Breast epithelium (tissue), 4 donors: ENCODE data around the gene AMZ2. TPM values are rescaled to one million over a fixed set of nuclear protein-coding genes. Genes with fewer than 3 reads are reported as not detected.
"Not testable (repeated sequence)": the region's sequence is repeated elsewhere in the genome, so short reads cannot be mapped to it uniquely, and the experiment has no call there.

Experiments used
- DNase-seq, 2 donors: peaks; one replicate each; pipeline ENCODE4 v3.0.0-alpha.2; 2019; ENCODE audit warnings: low spot score in 2 of 2
- H3K27ac ChIP-seq, 2 donors: fragments of 200-600 bp; sonication (generic) in 1 of 2; one replicate each; pipeline ENCODE4 v1.5.1; 2016 to 2019; ENCODE audit warnings: mild to moderate bottlenecking in 1 of 2
- H3K27me3 ChIP-seq, 2 donors: fragments of 200-600 bp; sonication (generic) in 1 of 2; one replicate each; pipeline versions ENCODE4 v1.5.1 to v1.6.0; 2017 to 2019; ENCODE audit warnings: control low read depth in 1 of 2, mild to moderate bottlenecking in 1 of 2
- H3K36me3 ChIP-seq: fragments of 200-600 bp; one replicate; pipeline ENCODE4 v1.5.1; 2019
- H3K4me1 ChIP-seq, 2 donors: fragments of 200-600 bp; sonication (generic); one replicate each; pipeline ENCODE4 v1.5.1; 2016 to 2019; ENCODE audit warnings: control low read depth in 1 of 2
- H3K4me3 ChIP-seq, 3 donors: fragments of 200-600 bp; sonication (generic); 1 replicate in 2 of 3; 2 replicates in 1 of 3; pipeline ENCODE4 v1.5.1; 2016 to 2019; ENCODE audit warnings: mild to moderate bottlenecking in 3 of 3, moderate library complexity in 2 of 3
- H3K9me3 ChIP-seq, 2 donors: fragments of 200-600 bp; sonication (generic) in 1 of 2; one replicate each; pipeline ENCODE4 v1.5.1; 2016 to 2019; ENCODE audit warnings: control low read depth in 1 of 2
- POLR2A ChIP-seq: fragments of 450-650 bp; IDR thresholded peaks from one replicate; pipeline ENCODE4 v1.6.1; 2016; ENCODE audit warnings: antibody characterized with exemption, mild to moderate bottlenecking, moderate library complexity
- POLR2AphosphoS5 ChIP-seq, 3 donors: sonication (generic); formaldehyde crosslinking; IDR thresholded peaks; one replicate each; pipeline ENCODE4 v1.6.1; 2017; ENCODE audit warnings: antibody characterized with exemption in 3 of 3
- intact Hi-C: fragments of 100-400 bp; cut with DNase I; formaldehyde crosslinking; loops from one replicate; pipeline ENCODE4 v1.15.1; 2023; ENCODE audit warnings: low total_unique reads
- total RNA-seq, 3 donors: library from RNA; depleted of rRNA; stranded (reverse); fragments of >200 nt; gene quantifications; one replicate each; pipeline ENCODE4 v1.1.0, GENCODE V29; 2016
- TF ChIP-seq, protein P1 (sequence below), 3 donors: fragments of 450-650 bp; IDR thresholded peaks; one replicate each; pipeline ENCODE4 v1.5.1; 2016 to 2017; ENCODE audit warnings: antibody characterized with exemption in 3 of 3, mild to moderate bottlenecking in 3 of 3, moderate library complexity in 3 of 3

The AMZ2 gene, protein sequence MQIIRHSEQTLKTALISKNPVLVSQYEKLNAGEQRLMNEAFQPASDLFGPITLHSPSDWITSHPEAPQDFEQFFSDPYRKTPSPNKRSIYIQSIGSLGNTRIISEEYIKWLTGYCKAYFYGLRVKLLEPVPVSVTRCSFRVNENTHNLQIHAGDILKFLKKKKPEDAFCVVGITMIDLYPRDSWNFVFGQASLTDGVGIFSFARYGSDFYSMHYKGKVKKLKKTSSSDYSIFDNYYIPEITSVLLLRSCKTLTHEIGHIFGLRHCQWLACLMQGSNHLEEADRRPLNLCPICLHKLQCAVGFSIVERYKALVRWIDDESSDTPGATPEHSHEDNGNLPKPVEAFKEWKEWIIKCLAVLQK
- total RNA-seq: 10 to 100 TPM; 36.7 to 94.9 (median 48.3) TPM

DNA sequence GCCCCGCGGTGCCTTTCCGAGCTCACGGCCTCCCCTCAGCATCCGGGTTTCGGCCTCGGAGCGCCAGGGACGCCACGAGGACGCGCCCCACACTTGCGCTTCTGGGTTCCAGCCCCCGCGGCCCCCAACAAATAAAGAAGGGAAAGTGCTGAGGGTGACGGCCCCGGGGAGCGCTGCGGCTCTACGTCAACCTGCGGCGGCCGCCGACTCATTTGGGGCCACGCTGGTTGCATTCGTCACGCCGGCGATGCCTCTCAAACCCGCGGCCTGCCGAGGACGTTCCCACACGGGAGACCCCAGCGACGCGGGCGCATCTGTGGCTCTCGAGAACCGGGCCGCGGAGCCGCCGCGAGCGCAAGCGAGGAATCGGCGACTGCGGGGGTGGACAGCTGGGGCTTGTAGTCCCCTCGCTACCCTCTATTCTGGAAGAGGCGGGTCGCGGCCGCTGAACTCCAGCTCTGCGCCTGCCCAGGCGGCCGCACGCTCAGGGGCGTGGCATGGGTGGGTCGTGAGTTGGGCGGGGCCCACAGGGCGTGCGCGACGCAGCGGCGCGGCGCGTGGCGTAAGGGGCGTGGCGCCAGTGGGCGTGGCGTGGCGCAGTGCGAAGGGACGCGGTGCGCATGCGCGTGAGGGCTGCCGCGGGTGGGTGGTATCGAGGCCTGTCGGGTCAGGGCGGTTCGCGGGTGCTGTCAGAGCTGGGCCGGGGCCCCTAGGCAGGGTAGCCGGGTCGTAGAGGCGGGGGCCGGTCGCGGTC lies at the start of gene AMZ2:
AMZ2 (plus strand) TSS at position 599 of the 754 bp plus-strand sequence. CDS start 2,145 bp downstream, outside the sequence.
- intact Hi-C loops: no loop called here
- Histone ChIP-seq H3K27ac (peak within 1 kb of the TSS; percentile 97), H3K4me3 (peak within 1 kb of the TSS; percentile 73 to 95 (median 86)), H3K9me3 (no peaks in the 10 kb centered on the region), H3K27me3 (no peaks in the 10 kb centered on the region), H3K36me3 (no peaks in the 10 kb centered on the region), H3K4me1 (no peaks in the 10 kb centered on the region)
- TF ChIP-seq POLR2AphosphoS5 (IDR thresholded peaks at IDR 0.05) (peak; percentile 86 to 97 (median 93)), POLR2A (peak; percentile 73)
- TF ChIP-seq, protein P1, sequence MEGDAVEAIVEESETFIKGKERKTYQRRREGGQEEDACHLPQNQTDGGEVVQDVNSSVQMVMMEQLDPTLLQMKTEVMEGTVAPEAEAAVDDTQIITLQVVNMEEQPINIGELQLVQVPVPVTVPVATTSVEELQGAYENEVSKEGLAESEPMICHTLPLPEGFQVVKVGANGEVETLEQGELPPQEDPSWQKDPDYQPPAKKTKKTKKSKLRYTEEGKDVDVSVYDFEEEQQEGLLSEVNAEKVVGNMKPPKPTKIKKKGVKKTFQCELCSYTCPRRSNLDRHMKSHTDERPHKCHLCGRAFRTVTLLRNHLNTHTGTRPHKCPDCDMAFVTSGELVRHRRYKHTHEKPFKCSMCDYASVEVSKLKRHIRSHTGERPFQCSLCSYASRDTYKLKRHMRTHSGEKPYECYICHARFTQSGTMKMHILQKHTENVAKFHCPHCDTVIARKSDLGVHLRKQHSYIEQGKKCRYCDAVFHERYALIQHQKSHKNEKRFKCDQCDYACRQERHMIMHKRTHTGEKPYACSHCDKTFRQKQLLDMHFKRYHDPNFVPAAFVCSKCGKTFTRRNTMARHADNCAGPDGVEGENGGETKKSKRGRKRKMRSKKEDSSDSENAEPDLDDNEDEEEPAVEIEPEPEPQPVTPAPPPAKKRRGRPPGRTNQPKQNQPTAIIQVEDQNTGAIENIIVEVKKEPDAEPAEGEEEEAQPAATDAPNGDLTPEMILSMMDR (IDR thresholded peaks at IDR 0.05): no peak
- peak; percentile 90 to 92 for DNase-seq

DNA sequence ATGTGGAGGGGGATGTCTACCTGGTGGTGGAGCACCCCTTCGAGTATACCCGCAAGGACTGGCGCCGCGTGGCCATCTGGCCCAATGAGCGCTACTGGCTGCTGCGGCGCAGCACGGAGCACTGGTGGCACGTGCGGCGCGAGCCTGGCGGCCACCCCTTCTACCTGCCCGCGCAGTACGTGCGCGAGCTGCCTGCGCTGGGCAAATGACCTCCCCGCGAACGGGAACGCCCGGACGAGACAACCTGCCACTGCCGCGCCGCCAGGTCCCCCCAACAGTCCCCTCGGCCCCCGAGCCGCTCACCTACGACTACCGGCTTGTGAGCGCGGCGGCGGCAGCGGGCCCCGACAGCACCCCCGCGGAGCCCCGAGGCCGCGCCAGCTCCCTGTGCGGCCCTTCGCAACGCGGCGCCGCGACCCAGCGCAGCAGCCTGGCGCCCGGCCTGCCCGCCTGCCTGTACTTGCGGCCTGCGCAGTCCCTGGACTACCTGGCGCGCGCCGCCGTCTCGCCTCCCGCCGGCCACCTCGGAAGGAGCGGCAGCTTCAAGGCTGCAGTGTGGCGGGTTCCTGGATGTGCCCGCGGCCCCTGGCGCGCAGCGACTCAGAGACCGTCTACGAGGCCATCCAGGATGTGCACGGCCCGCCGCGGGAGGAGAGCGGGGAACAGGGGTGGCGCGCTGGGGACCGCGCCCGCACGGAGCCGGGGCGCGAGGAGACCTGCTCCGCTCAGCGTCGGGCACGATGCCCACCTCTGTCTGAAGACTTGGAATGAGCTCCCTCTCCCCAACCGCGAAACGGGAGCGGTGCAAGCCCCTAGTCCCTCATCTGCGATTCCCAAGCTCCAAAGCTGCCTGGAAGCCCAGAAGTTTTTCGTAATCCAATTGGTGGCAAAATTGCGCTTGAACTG lies 48.7 kb upstream of the AMZ2 start:
- DNase-seq: no peak
- H3K4me3 ChIP-seq: peak overlapping the region; percentile 23 to 67 (median 41)
- intact Hi-C loops: no loop called here
- TF ChIP-seq POLR2A (no peak), POLR2AphosphoS5 (IDR thresholded peaks at IDR 0.05) (no peak)
- TF ChIP-seq, protein P1 (IDR thresholded peaks at IDR 0.05): no peak
- H3K36me3 ChIP-seq: no peaks in the 10 kb centered on the region
- no peaks in the 10 kb centered on the region for H3K9me3 ChIP-seq
- H3K4me1 ChIP-seq: peaks cover 10 to 23% of the 10 kb centered on the region in 2 donors
- H3K27me3 ChIP-seq: peaks cover 8 to 51% of the 10 kb centered on the region in 2 donors
- peak overlapping the region in 1 of 2 donors; percentile 10 for H3K27ac ChIP-seq

DNA sequence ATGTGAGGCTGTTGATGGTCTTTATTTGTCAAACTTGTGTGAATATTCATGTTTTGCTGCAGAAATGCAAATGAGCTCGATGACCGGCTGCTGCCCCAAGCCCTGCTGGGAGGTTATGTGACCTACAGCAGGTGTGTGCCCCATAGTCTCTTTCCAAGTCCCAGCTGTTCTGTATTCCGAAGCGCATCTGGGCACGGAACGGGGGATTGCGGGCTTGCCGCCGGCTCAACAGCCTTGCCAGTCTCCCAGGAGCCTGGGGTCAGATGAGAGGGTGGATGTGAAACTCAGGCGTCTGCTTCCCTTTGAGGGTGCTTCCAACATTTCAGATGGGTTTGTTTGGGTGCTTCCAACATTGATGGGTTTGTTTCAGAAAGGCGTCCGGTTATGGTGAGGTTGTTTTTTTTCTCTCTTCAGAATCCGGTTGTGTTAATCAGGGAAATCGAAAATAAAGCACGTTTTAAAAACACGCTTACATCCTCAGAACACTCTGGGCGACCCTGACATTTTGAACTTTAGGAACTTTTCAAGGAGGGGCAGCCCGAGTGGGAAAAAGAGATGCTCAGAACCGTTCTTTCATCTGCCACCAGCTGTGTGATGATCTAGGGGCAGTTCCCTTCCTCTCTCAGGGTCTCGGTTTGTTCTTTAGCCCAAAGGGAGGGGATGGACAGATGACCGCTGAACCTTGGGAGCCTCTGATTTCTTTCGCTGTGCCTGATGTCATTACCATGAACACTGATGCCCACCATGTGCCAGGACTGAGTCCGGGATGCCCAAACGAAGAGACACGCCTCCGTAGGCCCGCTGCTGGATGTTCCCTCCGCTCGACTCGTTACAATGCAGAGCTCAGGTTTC lies 47.8 kb upstream of the AMZ2 start:
- DNase-seq: no peak
- Histone ChIP-seq H3K27ac (peak overlapping the region in 1 of 2 donors; percentile 12), H3K27me3 (peaks cover 8 to 51% of the 10 kb centered on the region in 2 donors), H3K4me1 (peaks cover 10 to 23% of the 10 kb centered on the region in 2 donors), H3K9me3 (no peaks in the 10 kb centered on the region), H3K36me3 (no peaks in the 10 kb centered on the region), H3K4me3 (peak overlapping the region; percentile 30 to 67 (median 41))
- intact Hi-C loops: no loop called here
- TF ChIP-seq POLR2A: no peak
- TF ChIP-seq, protein P1 (IDR thresholded peaks at IDR 0.05): no peak
- TF ChIP-seq POLR2AphosphoS5 (IDR thresholded peaks at IDR 0.05): no peak

DNA sequence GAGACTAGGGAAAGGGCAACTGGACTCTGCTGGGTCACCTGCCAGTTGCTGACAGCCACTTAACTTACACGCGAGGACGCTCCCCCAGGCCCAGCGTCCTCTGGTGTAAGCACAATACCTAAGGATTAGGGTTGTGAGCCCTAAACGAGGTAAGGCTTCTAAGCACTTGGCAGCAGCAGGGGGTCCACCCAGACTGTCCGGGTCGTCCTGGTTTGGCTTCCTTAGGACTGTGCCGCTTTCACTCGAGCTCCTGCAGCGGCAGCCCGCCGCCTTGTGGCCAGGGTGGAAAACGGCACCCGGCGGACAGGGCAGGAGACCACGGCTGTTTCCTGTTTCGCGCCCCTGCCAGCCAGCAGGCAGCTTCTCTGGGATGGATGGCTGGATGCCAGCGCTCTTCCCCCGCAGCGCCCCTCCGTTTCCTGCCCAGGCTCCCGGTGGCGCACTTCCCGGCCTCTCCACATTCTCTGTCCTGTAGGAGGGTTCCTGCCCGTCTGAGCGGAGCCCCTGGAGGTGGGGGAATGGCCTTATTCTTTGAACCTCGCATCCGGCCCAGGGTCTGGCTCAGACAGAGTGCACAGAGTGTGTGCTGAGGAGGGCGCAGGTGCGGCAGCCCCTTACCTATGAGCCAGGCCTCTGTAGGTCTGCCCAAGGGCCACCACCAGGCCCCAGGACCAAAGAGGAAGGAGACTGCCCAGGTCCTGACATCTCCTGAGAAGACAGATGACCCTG lies 47.0 kb upstream of the AMZ2 start:
- peak; percentile 65 to 77 for DNase-seq
- intact Hi-C loops: no loop called here
- H3K27me3 ChIP-seq: peaks cover 8 to 48% of the 10 kb centered on the region in 2 donors

DNA sequence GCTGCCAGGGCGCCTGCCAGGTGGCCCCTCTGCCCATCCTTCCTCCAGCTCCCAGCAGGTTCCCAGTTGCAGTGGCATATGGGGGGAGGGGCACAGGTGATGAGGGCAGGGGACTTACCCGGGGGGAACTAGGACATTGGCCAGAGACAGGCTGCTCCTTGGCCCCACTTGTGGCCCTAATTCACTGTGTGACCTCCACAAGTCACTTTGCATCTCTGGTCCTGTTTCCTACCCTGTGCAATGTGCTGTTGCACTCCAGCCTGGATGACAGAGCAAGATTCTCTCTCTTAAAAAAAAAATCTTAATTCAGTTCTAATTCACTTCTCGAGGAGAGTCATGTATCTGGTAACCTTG lies 46.4 kb upstream of the AMZ2 start:
- H3K36me3 ChIP-seq, H3K9me3 ChIP-seq, intact Hi-C loops, H3K4me3 ChIP-seq, H3K27ac ChIP-seq, DNase-seq: not testable (repeated sequence)
- peaks cover 8 to 43% of the 10 kb centered on the region in 2 donors for H3K27me3 ChIP-seq
- H3K4me1 ChIP-seq: peaks cover 10 to 19% of the 10 kb centered on the region in 2 donors

More for the DNA sequence above, 47.0 kb upstream of the AMZ2 start:
- TF ChIP-seq, protein P1 (IDR thresholded peaks at IDR 0.05): peak; percentile 82 to 86 (median 84)
- TF ChIP-seq POLR2A (no peak), POLR2AphosphoS5 (IDR thresholded peaks at IDR 0.05) (peak in 1 of 3 donors; percentile 34)
- peak overlapping the region; percentile 30 to 67 (median 38) for H3K4me3 ChIP-seq
- peak overlapping the region in 1 of 2 donors; percentile 12 for H3K27ac ChIP-seq
- H3K4me1 ChIP-seq: peaks cover 10 to 23% of the 10 kb centered on the region in 2 donors
- H3K9me3 ChIP-seq: no peaks in the 10 kb centered on the region
- H3K36me3 ChIP-seq: no peaks in the 10 kb centered on the region

DNA sequence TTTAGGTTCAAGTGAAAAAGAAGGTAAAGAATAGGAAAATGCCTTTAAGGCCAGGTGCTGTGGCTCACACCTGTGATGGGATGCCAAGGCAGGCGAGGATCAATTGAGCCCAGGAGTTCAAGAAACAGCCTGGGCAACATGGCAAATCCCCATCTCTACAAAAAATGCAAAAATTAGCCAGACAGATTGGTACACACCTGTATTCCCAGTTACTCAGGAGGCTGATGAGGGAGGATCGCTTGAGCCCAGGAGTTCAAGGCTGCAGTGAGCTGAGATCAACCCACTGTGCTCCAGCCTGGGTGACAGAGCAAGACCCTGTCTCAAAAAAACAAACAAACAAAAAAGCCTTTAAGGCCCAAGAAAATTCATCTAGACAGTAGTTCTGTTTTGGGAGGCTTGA lies 45.5 kb upstream of the AMZ2 start:
- H3K9me3 ChIP-seq, H3K27ac ChIP-seq, DNase-seq, H3K4me3 ChIP-seq, H3K36me3 ChIP-seq, intact Hi-C loops: not testable (repeated sequence)
- Histone ChIP-seq H3K27me3 (peaks cover 7 to 34% of the 10 kb centered on the region in 2 donors), H3K4me1 (peaks cover 6 to 13% of the 10 kb centered on the region in 2 donors)
